Lower lobe of right lung (tissue), 2 donors: Measurements from ENCODE around the gene PPP6R3. TPM values are rescaled to one million over a fixed set of nuclear protein-coding genes. Genes with fewer than 3 reads are reported as not detected.

Experiments
- ATAC-seq, 2 donors: fragments of 200-7000 bp; cut with Tn5 transposase; one replicate each; pipeline ENCODE4 v1.9.1; 2020 to 2022; ENCODE audit warnings: mild to moderate bottlenecking in 2 of 2, moderate library complexity in 2 of 2
- DNase-seq: peaks from one replicate; pipeline ENCODE4 v3.0.0-alpha.2; 2020
- H3K27ac ChIP-seq: fragments of 200-600 bp; one replicate; pipeline ENCODE4 v1.8.0; 2022
- H3K27me3 ChIP-seq: fragments of 200-600 bp; one replicate; pipeline ENCODE4 v1.8.0; 2022; ENCODE audit warnings: low read depth
- H3K36me3 ChIP-seq: fragments of 200-600 bp; one replicate; pipeline ENCODE4 v1.8.0; 2022; ENCODE audit warnings: mild to moderate bottlenecking
- H3K4me1 ChIP-seq: fragments of 200-600 bp; one replicate; pipeline ENCODE4 v1.8.0; 2022
- H3K4me3 ChIP-seq: fragments of 200-600 bp; one replicate; pipeline ENCODE4 v1.8.0; 2022; ENCODE audit warnings: mild to moderate bottlenecking
- H3K9me3 ChIP-seq: fragments of 200-600 bp; one replicate; pipeline ENCODE4 v1.8.0; 2022
- intact Hi-C: fragments of 100-400 bp; cut with DNase I; formaldehyde crosslinking; loops from one replicate; pipeline ENCODE4 v1.11.0; 2022
- total RNA-seq: library from RNA; stranded (reverse); fragmentation: NEBNext Ultra II Directional; extraction: Animal tissue kit (Norgen Biotek cat#: 25700); gene quantifications from one replicate; pipeline ENCODE4 v1.2.1, GENCODE V29; 2021
- TF ChIP-seq, protein P1 (sequence below): fragments of 200-600 bp; IDR thresholded peaks from one replicate; pipeline ENCODE4 v1.8.0; 2022; ENCODE audit warnings: antibody characterized with exemption, mild to moderate bottlenecking
- donor health status: DM: no; HTN: yes; CAD: no; lungs with severe emphysema.

Gene PPP6R3
- total RNA-seq, 1 donor from 2014 or later, result 98.0 TPM

DNA sequence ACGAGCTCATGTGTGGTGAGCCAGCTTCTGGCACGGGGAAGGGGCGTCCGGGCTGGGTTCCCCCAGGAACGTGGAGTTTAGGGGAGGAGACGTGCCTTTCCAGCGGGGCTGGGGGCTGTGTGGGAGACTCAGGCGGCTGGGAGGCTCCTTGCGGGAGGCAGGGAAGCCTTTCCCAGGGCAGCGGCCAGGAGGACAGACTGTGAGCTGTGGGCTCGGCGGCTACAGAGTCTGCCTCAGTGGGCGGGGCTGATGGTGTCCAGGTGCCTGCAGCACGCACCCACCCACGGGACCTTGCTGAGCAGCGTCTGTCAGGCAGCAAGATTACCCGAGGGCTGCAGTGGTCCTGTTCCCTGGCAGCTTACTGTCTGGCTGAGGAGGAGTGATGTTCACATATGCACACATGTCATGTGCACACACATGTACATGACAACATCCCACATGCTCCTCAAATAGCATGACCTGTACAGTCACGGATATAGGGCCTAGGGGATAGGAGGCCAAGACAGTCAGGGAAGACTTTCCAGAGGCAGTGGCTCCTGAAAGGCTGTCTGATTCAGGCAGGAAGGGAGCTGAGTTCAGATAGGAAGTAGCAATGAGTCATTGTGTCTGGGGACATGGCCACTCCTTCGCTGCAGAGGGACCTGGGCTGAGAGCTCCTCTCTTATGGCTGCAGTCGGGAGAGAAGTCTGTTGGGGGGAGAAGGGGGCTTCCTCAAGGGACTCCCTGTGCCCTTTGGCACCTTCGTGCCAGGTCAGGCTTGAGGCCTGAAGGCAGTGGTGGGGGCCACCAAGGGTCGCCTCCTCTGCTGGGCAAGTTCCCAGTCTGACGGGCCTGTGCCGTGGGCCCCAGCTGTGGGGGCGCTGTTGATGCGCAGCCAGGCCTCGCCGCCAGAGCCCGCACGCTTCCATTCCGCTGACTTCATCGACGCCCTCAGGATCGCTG is 23.3 kb upstream of the PPP6R3 start:
- peaks cover 94% of the 10 kb centered on the region for H3K36me3 ChIP-seq
- intact Hi-C loops, result no loop called here
- peak overlapping the region; percentile 62 for H3K27ac ChIP-seq
- DNase-seq (no peak), ATAC-seq (peak; percentile 15 to 56)
- peaks cover 14% of the 10 kb centered on the region for H3K4me1 ChIP-seq
- no peak overlapping the region for H3K4me3 ChIP-seq
- H3K9me3 ChIP-seq, result no peaks in the 10 kb centered on the region
- TF ChIP-seq, protein P1, sequence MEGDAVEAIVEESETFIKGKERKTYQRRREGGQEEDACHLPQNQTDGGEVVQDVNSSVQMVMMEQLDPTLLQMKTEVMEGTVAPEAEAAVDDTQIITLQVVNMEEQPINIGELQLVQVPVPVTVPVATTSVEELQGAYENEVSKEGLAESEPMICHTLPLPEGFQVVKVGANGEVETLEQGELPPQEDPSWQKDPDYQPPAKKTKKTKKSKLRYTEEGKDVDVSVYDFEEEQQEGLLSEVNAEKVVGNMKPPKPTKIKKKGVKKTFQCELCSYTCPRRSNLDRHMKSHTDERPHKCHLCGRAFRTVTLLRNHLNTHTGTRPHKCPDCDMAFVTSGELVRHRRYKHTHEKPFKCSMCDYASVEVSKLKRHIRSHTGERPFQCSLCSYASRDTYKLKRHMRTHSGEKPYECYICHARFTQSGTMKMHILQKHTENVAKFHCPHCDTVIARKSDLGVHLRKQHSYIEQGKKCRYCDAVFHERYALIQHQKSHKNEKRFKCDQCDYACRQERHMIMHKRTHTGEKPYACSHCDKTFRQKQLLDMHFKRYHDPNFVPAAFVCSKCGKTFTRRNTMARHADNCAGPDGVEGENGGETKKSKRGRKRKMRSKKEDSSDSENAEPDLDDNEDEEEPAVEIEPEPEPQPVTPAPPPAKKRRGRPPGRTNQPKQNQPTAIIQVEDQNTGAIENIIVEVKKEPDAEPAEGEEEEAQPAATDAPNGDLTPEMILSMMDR, result no peak
- no peaks in the 10 kb centered on the region for H3K27me3 ChIP-seq

DNA sequence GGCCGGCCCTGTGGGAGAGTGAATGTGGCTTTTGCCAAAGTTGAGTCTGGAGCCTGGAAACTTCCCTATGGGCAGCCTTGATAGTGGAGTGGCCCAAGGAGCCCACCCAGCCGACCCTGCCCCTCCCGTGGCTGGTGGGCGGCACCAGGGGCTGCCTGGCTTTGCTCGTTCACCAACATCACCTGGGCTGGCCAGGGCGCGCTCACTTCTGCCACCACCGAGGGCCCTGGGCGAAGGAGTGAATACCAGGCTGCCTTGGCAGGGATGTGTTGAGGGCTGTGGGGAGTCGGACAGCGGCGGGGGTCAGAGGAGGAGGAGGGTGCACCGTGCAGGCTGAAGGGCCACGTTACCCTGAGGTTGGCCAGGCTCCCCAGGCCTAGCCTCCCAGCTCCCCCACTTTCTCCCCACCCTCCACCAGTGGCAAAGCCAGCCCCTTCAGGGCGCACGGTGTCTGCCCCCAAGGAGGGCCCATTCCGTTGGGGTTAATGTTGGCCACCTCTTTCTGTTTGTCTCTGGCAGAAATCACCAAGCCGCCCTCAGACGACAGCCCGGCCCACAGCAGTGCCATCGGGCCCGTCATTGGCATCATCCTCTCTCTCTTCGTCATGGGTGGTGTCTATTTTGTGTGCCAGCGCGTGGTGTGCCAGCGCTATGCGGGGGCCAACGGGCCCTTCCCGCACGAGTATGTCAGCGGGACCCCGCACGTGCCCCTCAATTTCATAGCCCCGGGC is 22.5 kb upstream of the PPP6R3 start:
- DNase-seq (no peak), ATAC-seq (peak in 1 of 2 donors; percentile 3)
- Histone ChIP-seq H3K27ac (peak overlapping the region; percentile 62), H3K4me3 (no peak overlapping the region), H3K36me3 (peaks cover 94% of the 10 kb centered on the region), H3K4me1 (peaks cover 14% of the 10 kb centered on the region), H3K27me3 (no peaks in the 10 kb centered on the region), H3K9me3 (no peaks in the 10 kb centered on the region)
- intact Hi-C loops, result no loop called here
- TF ChIP-seq, protein P1, result no peak

DNA sequence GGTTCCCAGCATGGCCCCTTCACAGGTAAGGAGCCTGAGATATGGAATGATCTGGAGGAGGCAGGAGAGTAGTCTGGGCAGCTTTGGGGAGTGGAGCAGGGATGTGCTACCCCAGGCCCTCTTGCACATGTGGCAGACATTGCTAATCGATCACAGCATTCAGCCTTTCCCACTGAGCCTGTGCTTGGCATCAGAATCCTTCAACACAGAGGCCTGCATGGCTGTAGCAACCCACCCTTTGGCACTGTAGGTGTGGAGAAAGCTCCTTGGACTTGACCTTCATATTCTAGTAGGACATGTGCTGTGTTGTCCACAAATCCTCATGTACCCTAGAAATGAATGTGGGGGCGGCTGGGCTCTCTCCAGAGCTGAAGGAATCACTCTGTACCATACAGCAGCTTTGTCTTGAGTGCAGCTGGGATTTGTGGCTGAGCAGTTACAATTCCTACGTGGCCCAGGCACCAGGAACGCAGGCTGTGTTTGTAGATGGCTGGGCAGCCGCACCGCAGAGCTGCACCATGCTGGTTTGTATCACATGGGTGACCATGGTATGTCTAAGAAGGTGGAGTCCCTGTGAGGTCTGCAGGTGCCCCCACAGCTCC is 21.8 kb upstream of the PPP6R3 start:
- no peak for ATAC-seq
- peaks cover 14% of the 10 kb centered on the region for H3K4me1 ChIP-seq
- intact Hi-C loops, result no loop called here
- no peaks in the 10 kb centered on the region for H3K9me3 ChIP-seq
- no peak for DNase-seq
- H3K36me3 ChIP-seq, result peaks cover 89% of the 10 kb centered on the region
- no peak overlapping the region for H3K27ac ChIP-seq
- H3K27me3 ChIP-seq, result no peaks in the 10 kb centered on the region
- H3K4me3 ChIP-seq, result no peak overlapping the region
- TF ChIP-seq, protein P1, result no peak

DNA sequence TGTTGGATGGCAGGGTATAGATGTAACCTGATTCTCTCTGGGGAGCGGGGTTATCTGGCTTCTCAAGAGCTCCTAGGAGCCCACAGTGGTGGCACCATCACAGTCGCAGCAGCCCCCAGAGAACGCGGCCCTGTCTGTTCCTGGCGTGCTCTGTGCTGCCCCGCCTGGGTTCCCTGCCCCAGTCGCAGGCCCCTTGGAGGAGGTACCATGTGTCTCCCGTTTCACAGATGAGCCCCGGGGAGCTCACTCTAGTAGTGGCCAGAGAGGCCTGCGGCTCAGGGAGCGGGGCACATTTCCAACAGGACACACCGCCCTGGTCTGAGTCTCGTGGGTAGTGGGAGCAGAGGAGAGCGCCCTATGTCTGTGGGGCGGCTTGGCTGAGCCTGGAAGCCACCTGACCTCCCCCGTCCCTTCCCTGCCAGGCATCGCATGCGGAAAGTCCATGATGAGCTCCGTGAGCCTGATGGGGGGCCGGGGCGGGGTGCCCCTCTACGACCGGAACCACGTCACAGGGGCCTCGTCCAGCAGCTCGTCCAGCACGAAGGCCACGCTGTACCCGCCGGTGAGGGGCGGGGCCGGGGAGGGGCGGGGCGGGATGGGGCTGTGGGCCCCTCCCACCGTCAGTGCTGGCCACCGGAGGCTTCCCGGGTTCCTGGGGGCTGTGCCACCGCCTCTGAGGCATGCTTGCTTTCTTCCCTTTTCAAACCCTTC is 21.0 kb upstream of the PPP6R3 start:
- Histone ChIP-seq H3K36me3 (peaks cover 81% of the 10 kb centered on the region), H3K27ac (peak overlapping the region; percentile 24), H3K4me3 (no peak overlapping the region), H3K27me3 (no peaks in the 10 kb centered on the region), H3K9me3 (no peaks in the 10 kb centered on the region), H3K4me1 (peaks cover 14% of the 10 kb centered on the region)
- intact Hi-C loops, result no loop called here
- ATAC-seq (peak; percentile 5 to 16), DNase-seq (no peak)
- TF ChIP-seq, protein P1, result no peak

DNA sequence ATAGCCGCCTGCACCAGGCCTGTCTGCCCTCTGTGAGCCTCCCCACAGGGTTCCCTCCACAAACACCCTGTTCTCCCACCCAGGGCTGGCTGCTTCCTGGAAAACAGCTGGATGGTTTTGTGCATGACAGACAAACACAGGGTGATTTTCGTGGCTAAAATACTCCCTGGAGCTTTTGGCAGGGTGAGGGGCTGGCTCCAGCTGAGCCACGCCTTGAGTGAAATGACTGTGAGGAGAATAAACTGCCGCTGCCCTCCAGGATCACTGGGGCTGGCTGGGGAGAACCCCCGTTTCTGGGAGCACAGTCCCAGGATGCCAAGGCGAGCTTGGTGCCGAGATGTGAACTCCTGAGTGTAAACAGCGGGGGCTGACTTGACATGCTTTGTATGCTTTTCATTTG is 20.3 kb upstream of the PPP6R3 start:
- Histone ChIP-seq H3K9me3 (no peaks in the 10 kb centered on the region), H3K36me3 (peaks cover 74% of the 10 kb centered on the region), H3K27me3 (no peaks in the 10 kb centered on the region), H3K4me1 (peaks cover 14% of the 10 kb centered on the region), H3K27ac (no peak overlapping the region), H3K4me3 (no peak overlapping the region)
- TF ChIP-seq, protein P1, result no peak
- intact Hi-C loops, result no loop called here
- DNase-seq (no peak), ATAC-seq (no peak)
